Measurements from ENCODE around the gene NDOR1. TPM values are rescaled to one million over a fixed set of nuclear protein-coding genes. Genes with fewer than 3 reads are reported as not detected.

The NDOR1 gene
- total RNA-seq, 4 donors from 2014 or later = 9.4 to 20.1 (median 14.3) TPM

DNA sequence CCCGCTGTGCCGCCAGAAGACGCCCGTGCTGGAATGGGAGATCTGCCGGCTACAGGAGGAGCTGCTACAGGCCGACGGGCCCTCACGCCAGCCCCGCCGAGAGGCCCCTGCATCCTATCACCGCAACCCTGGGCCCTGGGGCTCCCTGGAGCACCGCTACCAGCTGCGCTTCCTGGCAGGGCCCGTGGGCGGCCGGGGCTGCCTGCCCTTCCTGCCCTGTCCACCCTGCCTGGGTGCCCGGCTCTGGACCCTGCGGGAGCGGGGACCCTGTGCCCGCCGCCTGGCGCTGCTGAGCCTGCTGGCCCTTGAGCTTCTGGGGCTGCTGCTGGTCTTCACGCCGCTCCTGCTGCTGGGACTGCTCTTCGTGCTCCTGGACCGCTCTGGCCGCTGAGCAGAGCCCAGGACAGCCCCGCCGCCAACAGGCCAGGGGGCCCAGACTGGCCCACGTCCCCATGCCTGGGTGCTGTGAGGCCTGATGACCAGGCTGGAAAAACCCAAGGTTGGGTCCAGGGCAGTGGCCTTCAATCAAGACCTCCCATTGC lies 12.8 kb downstream of the NDOR1 start:
- 81 to 82% methylated on average over 8 to 29 of the region's 30 CpGs for WGBS, 2 donors
- Histone ChIP-seq H3K27me3 (no peaks in the 10 kb centered on the region), H3K4me1 (peaks cover 0 to 61% (median 28%) of the 10 kb centered on the region in 4 donors), H3K36me3 (peaks cover 0 to 37% (median 0%) of the 10 kb centered on the region in 3 donors), H3K9me3 (no peaks in the 10 kb centered on the region), H3K27ac (peak overlapping the region in 3 of 4 donors; percentile 76 to 83 (median 80)), H3K4me3 (peak overlapping the region in 2 of 4 donors; percentile 31 to 40)
- TF ChIP-seq, protein P1, sequence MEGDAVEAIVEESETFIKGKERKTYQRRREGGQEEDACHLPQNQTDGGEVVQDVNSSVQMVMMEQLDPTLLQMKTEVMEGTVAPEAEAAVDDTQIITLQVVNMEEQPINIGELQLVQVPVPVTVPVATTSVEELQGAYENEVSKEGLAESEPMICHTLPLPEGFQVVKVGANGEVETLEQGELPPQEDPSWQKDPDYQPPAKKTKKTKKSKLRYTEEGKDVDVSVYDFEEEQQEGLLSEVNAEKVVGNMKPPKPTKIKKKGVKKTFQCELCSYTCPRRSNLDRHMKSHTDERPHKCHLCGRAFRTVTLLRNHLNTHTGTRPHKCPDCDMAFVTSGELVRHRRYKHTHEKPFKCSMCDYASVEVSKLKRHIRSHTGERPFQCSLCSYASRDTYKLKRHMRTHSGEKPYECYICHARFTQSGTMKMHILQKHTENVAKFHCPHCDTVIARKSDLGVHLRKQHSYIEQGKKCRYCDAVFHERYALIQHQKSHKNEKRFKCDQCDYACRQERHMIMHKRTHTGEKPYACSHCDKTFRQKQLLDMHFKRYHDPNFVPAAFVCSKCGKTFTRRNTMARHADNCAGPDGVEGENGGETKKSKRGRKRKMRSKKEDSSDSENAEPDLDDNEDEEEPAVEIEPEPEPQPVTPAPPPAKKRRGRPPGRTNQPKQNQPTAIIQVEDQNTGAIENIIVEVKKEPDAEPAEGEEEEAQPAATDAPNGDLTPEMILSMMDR (IDR thresholded peaks at IDR 0.05) = no peak
- TF ChIP-seq POLR2A (IDR thresholded peaks at IDR 0.05) (no peak), EP300 (IDR thresholded peaks at IDR 0.05) (no peak)
- DNase-seq (ENCODE audit: low spot score in 2 of 2) = no peak

DNA sequence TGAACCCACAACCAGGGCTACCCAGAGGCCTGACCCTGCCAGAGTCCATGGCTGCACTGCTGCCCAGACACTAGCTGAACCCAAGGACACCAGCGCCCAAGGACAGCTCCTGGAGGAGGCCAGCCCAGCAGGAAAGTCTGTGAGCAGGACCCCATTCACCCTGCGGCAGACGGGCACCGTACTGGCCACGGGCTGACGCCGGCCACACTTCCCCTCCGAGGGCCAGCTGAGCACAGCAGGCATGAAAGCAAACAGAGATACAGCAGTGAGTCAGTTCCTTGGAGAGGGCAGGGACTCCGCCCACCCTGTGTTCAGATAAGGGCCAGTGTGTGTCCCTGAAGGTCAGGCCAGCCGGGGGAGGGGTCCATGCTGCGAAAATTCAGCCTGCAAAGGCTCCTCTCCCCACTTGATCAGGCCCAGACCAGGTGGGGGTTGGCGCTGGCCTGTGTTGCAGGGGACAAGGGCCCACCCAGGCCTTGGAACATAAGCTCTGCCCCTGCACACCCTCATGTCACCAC lies 13.3 kb downstream of the NDOR1 start:
- H3K27ac ChIP-seq = peak overlapping the region in 2 of 4 donors; percentile 80 to 83
- H3K27me3 ChIP-seq = no peaks in the 10 kb centered on the region
- H3K4me1 ChIP-seq = peaks cover 0 to 63% (median 30%) of the 10 kb centered on the region in 4 donors
- peaks cover 0 to 32% (median 0%) of the 10 kb centered on the region in 3 donors for H3K36me3 ChIP-seq
- 69 to 82% methylated on average over 12 of the region's 12 CpGs for WGBS, 2 donors
- DNase-seq (ENCODE audit: low spot score in 2 of 2) = no peak
- no peaks in the 10 kb centered on the region for H3K9me3 ChIP-seq
- no peak overlapping the region for H3K4me3 ChIP-seq
- TF ChIP-seq EP300 (IDR thresholded peaks at IDR 0.05) (no peak), POLR2A (IDR thresholded peaks at IDR 0.05) (no peak)
- TF ChIP-seq, protein P1 (IDR thresholded peaks at IDR 0.05) = no peak

DNA sequence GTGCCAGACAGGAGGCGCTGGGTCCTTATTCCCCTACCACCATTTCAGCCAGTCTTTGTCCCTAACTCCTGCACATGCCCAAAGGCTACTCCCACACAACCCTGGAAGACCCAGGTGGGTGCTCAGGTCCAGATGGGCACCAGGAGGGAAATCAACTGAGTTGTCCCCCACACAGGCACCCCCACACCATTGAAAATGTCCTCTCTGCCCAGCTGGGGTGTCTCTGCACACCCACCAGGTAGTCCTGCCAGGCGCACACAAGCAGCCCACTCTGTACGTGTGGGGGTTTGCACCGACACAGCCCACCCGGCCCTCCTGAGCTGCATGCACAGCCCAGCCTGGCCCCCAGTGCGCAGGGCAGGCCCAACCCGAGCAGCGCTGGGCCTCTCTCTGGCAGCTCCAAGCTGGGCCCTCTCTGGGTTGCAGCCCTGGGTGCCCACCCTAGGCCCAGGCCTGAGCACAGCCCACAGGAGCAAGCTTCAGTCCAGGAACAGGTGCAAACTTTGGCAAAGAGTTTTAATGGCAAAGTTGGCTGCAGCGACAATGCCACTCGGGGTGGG lies 14.3 kb downstream of the NDOR1 start:
- WGBS, 2 donors = 82 to 84% methylated on average over 5 to 7 of the region's 10 CpGs
- Histone ChIP-seq H3K27me3 (no peaks in the 10 kb centered on the region), H3K4me1 (peaks cover 0 to 73% (median 35%) of the 10 kb centered on the region in 4 donors), H3K36me3 (peaks cover 0 to 22% (median 0%) of the 10 kb centered on the region in 3 donors), H3K27ac (peak overlapping the region in 1 of 4 donors; percentile 6), H3K4me3 (no peak overlapping the region), H3K9me3 (no peaks in the 10 kb centered on the region)
- TF ChIP-seq, protein P1 (IDR thresholded peaks at IDR 0.05) = no peak
- TF ChIP-seq POLR2A (IDR thresholded peaks at IDR 0.05) (no peak), EP300 (IDR thresholded peaks at IDR 0.05) (no peak)
- no peak for DNase-seq (ENCODE audit: low spot score in 2 of 2)

DNA sequence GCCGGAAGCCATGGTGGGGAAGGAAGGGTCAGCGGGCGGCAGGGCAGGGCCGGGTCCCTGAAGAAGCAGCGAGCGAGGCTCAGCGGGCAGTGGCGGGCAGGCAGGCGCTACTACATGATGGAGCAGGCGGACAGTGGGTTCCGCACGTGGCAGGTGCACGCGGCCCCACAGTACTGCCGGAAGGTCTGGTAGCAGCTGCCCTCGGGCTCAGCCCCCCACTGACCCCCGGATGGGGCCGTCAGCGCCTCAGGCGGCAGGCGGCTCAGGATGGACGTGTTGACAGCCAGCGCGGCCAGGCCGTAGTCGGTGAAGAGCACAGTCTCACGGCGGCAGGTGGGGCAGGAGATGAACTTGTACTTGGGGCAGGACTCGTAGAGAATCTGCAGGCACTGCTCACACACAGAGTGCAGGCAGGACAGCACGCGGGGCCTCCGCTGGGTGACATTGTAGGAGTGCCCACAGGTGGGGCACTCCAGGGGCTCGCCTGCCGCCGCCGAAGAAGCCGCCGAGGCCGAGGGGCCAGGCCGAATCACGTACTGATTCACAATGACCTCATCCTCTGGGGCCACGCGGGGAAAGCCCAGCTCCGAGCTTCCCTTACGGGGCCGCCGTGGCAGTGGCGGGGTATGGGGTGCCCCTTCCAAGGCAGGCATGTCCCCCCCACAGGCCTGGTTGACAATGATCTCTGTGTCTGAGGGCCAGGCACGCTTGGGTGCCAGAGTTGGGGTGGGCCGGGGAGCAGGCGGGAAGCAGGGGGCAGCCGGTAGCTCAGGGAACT lies 15.0 kb downstream of the NDOR1 start:
- Histone ChIP-seq H3K4me3 (peak overlapping the region in 1 of 4 donors; percentile 88), H3K27me3 (no peaks in the 10 kb centered on the region), H3K9me3 (no peaks in the 10 kb centered on the region), H3K4me1 (peaks cover 0 to 73% (median 35%) of the 10 kb centered on the region in 4 donors), H3K27ac (peak overlapping the region in 2 of 4 donors; percentile 77 to 78), H3K36me3 (peaks cover 0 to 15% (median 0%) of the 10 kb centered on the region in 3 donors)
- 85% methylated on average over 46 to 47 of the region's 52 CpGs for WGBS, 2 donors
- TF ChIP-seq EP300 (IDR thresholded peaks at IDR 0.05) (no peak), POLR2A (IDR thresholded peaks at IDR 0.05) (no peak)
- TF ChIP-seq, protein P1 (IDR thresholded peaks at IDR 0.05) = no peak
- DNase-seq (ENCODE audit: low spot score in 2 of 2) = no peak
